Endothelial cell of umbilical vein (primary cell): ENCODE measurements around the gene SMIM26. TPM values are rescaled to one million over a fixed set of nuclear protein-coding genes. Genes with fewer than 3 reads are reported as not detected.

Source experiments
- BruUV-seq: library from RNA; stranded (reverse); fragments of 400-500 nt; replicated peaks from 2 replicates; lab custom pipeline; 2021; lab: Mats Ljungman, UMichigan
- CTCF ChIA-PET: fragments of 300-600, 350-600 bp; sonication (Branson Sonifier 250); formaldehyde crosslinking; loops from one replicate; lab custom pipeline; 2021; ENCODE audit warnings: antibody characterized with exemption, inconsistent platforms; lab: Charles Lee
- POLR2A ChIA-PET: fragments of 300-600, 350-600 bp; sonication (Branson Sonifier 250); formaldehyde crosslinking; loops from one replicate; lab custom pipeline; 2021; ENCODE audit warnings: antibody characterized with exemption, inconsistent platforms; lab: Charles Lee
- DNase-seq: peaks from one replicate; pipeline ENCODE4 v3.0.0-alpha.2; 2011; ENCODE audit warnings: low read depth, low spot score
- FAIRE-seq: peaks from 2 replicates; lab custom pipeline; 2011; peaks lifted over from hg19 to GRCh38; lab: Jason Lieb, UNC
- H2AFZ ChIP-seq: 2 replicates; pipeline ENCODE4 v1.6.0; 2012; ENCODE audit warnings: low read depth, low read length, control low read depth, inconsistent platforms
- H3K27ac ChIP-seq: 2 replicates; pipeline ENCODE4 v1.5.1; 2011; ENCODE audit warnings: low read depth, mild to moderate bottlenecking, control low read depth, low read length, moderate library complexity; ENCODE audit not compliant: insufficient read depth
- H3K27me3 ChIP-seq, 2 experiments: 2 replicates each; pipeline versions ENCODE4 v1.6.0 to v1.6.1; 2011; ENCODE audit warnings: low read length in 2 of 2, mixed read lengths in 1 of 2; ENCODE audit not compliant: control insufficient read depth in 2 of 2, insufficient read depth in 2 of 2
- H3K36me3 ChIP-seq, 2 experiments: 2 replicates in 1 of 2; 3 replicates in 1 of 2; pipeline ENCODE4 v1.5.1; 2011; ENCODE audit warnings: low read length in 2 of 2, mild to moderate bottlenecking in 1 of 2, moderate library complexity in 1 of 2; ENCODE audit not compliant: control insufficient read depth in 2 of 2, insufficient read depth in 2 of 2; ENCODE audit errors: extremely low read depth in 1 of 2
- H3K4me1 ChIP-seq: 3 replicates; pipeline ENCODE4 v1.5.1; 2011; ENCODE audit warnings: mild to moderate bottlenecking, low read length; ENCODE audit not compliant: control insufficient read depth, insufficient read depth; ENCODE audit errors: extremely low read depth
- H3K4me2 ChIP-seq: 2 replicates; pipeline ENCODE4 v1.6.1; 2011; ENCODE audit warnings: low read length, control low read depth, mixed read lengths; ENCODE audit not compliant: insufficient read depth
- H3K4me3 ChIP-seq, 3 experiments: fragments of 200-600 bp in 1 of 3; sonication (generic), shearing (Covaris generic) in 1 of 3; replicated peaks in 1 of 3; 2 replicates each; pipeline ENCODE4 v1.5.1; 2011 to 2016; ENCODE audit warnings: control low read depth in 3 of 3, low read length in 3 of 3, mild to moderate bottlenecking in 2 of 3, inconsistent platforms in 1 of 3, low read depth in 1 of 3, moderate library complexity in 1 of 3; ENCODE audit not compliant: insufficient read depth in 1 of 3
- H3K79me2 ChIP-seq: 2 replicates; pipeline ENCODE4 v1.6.0; 2012; ENCODE audit warnings: low read length, inconsistent platforms; ENCODE audit not compliant: control insufficient read depth, insufficient read depth
- H3K9ac ChIP-seq: replicated peaks from 2 replicates; pipeline ENCODE3; 2011; ENCODE audit warnings: low read length, control low read depth; ENCODE audit not compliant: insufficient read depth; ENCODE audit errors: extremely low read depth
- H3K9me1 ChIP-seq: replicated peaks from 3 replicates; pipeline ENCODE4 v1.6.0; 2011; ENCODE audit warnings: mild to moderate bottlenecking, low read length; ENCODE audit not compliant: control insufficient read depth, insufficient read depth; ENCODE audit errors: extremely low read depth
- H3K9me3 ChIP-seq: replicated peaks from 2 replicates; pipeline ENCODE4 v1.5.1; 2012; ENCODE audit warnings: low read length, inconsistent platforms; ENCODE audit not compliant: control insufficient read depth, insufficient read depth
- H4K20me1 ChIP-seq: replicated peaks from 2 replicates; pipeline ENCODE3; 2011; ENCODE audit warnings: mild to moderate bottlenecking, low read length; ENCODE audit not compliant: control insufficient read depth, insufficient read depth; ENCODE audit errors: extremely low read depth
- EZH2 ChIP-seq: IDR thresholded peaks from 2 replicates; pipeline ENCODE4 v1.6.1; 2012; ENCODE audit warnings: borderline replicate concordance, low read depth, mild to moderate bottlenecking, moderate library complexity, low read length, inconsistent platforms; ENCODE audit not compliant: severe bottlenecking
- FOS ChIP-seq: IDR thresholded peaks from 2 replicates; pipeline ENCODE4 v1.6.1; 2011; ENCODE audit warnings: mild to moderate bottlenecking, low read length, moderate library complexity, borderline replicate concordance; ENCODE audit not compliant: insufficient read depth
- GATA2 ChIP-seq: IDR thresholded peaks from 2 replicates; pipeline ENCODE4 v1.7.0; 2011; ENCODE audit warnings: low read depth, mild to moderate bottlenecking, moderate library complexity, mixed read lengths, low read length; ENCODE audit not compliant: insufficient read length, insufficient read depth
- JUN ChIP-seq: IDR thresholded peaks from 2 replicates; pipeline ENCODE4 v1.6.1; 2011; ENCODE audit warnings: borderline replicate concordance, low read depth; ENCODE audit not compliant: insufficient read length, insufficient read depth
- MYC ChIP-seq: IDR thresholded peaks from one replicate; pipeline ENCODE4 v1.6.1; 2011; ENCODE audit warnings: mild to moderate bottlenecking, low read depth, low read length
- POLR2A ChIP-seq: IDR thresholded peaks from 2 replicates; pipeline ENCODE4 v1.6.1; 2012; ENCODE audit warnings: low read depth, mild to moderate bottlenecking, control low read depth, low read length
- POLR2AphosphoS5 ChIP-seq: IDR thresholded peaks from 2 replicates; pipeline ENCODE4 v1.6.1; 2012; ENCODE audit warnings: low read depth, mild to moderate bottlenecking, control low read depth, low read length, moderate library complexity; ENCODE audit not compliant: insufficient read depth
- dilution Hi-C: fragments of 300-500 bp; cut with MboI; formaldehyde crosslinking; loops from one replicate; pipeline ENCODE4 v1.15.0; 2019; ENCODE audit warnings: low sequenced_read_pairs; ENCODE audit not compliant: extremely low pct_ligation_motif_present
- intact Hi-C: fragments of 100-400 bp; cut with micrococcal nuclease; formaldehyde crosslinking; loops from one replicate; pipeline ENCODE4 v1.10.0; 2022
- polyA plus RNA-seq, 4 experiments: library from polyadenylated mRNA; depleted of rRNA in 3 of 4; stranded (reverse) in 3 of 4; unstranded in 1 of 4; fragments of >200 nt; gene quantifications; 2 replicates each; pipeline versions ENCODE4 v1.2.1 to v1.2.3, GENCODE V29; 2011 to 2012; ENCODE audit warnings: missing spikeins in 1 of 4
- total RNA-seq: library from RNA; stranded (reverse); gene quantifications from 2 replicates; pipeline ENCODE4 v1.2.3, GENCODE V29; 2021
- TF ChIP-seq, protein P1 (sequence below): IDR thresholded peaks from 2 replicates; pipeline ENCODE4 v1.6.1; 2011; ENCODE audit not compliant: insufficient read depth, insufficient read length
- TF ChIP-seq, protein P2 (sequence below), 2 donors: IDR thresholded peaks; 1 replicate in 1 of 2; 2 replicates in 1 of 2; pipeline ENCODE4 v1.5.1; 2011; ENCODE audit warnings: low read length in 2 of 2, mild to moderate bottlenecking in 2 of 2, moderate library complexity in 2 of 2, control low read depth in 1 of 2, inconsistent platforms in 1 of 2, low read depth in 1 of 2; ENCODE audit not compliant: insufficient read depth in 1 of 2; ENCODE audit errors: extremely low read depth in 1 of 2

Gene SMIM26
- total and polyA plus RNA-seq, 2 donors (not counting 3 experiments of a cell fraction or from before 2014, with no cell fraction given): 54.1 to 92.0 TPM

DNA sequence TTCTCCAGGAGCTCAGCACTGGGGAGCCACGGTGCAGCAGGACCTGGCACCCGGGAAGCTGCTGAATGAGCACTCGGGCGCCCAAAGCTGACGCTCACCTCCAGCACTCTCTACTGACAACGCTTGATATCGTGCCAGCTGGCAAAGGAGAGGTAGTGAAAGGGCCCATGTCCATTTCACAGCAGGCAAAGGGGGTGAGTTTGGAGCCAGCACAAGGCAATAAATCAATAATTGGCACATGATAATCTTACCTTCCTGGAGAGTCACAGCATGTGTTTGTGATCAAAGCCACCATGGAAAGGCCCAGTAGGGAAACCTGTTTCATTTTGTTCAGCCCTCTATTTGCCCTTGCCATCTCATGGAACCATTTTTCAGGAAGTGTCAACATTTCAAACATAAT is 23.3 kb upstream of the SMIM26 start:
- peaks cover 16 to 26% of the 10 kb centered on the region in 2 experiments for H3K36me3 ChIP-seq
- dilution Hi-C loops: no loop called here
- POLR2A ChIA-PET: no interaction called here

More for the DNA sequence above, 23.3 kb upstream of the SMIM26 start:
- Histone ChIP-seq H3K9ac (no peak overlapping the region), H4K20me1 (no peaks in the 10 kb centered on the region), H3K4me3 (no peak overlapping the region), H3K9me1 (no peaks in the 10 kb centered on the region), H3K79me2 (no peaks in the 10 kb centered on the region), H2AFZ (no peak overlapping the region), H3K27ac (no peak overlapping the region), H3K4me1 (no peaks in the 10 kb centered on the region), H3K27me3 (no peaks in the 10 kb centered on the region), H3K9me3 (no peaks in the 10 kb centered on the region), H3K4me2 (no peak overlapping the region)
- CTCF ChIA-PET: no interaction called here
- BruUV-seq: no TSS peak
- intact Hi-C loops: no loop called here
- DNase-seq: no peak
- FAIRE-seq: no peak
- TF ChIP-seq GATA2 (no peak), JUN (no peak), EZH2 (no peak), FOS (no peak), POLR2A (no peak), MYC (no peak), POLR2AphosphoS5 (no peak)
- TF ChIP-seq, protein P1, sequence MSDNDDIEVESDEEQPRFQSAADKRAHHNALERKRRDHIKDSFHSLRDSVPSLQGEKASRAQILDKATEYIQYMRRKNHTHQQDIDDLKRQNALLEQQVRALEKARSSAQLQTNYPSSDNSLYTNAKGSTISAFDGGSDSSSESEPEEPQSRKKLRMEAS: no peak
- TF ChIP-seq, protein P2, sequence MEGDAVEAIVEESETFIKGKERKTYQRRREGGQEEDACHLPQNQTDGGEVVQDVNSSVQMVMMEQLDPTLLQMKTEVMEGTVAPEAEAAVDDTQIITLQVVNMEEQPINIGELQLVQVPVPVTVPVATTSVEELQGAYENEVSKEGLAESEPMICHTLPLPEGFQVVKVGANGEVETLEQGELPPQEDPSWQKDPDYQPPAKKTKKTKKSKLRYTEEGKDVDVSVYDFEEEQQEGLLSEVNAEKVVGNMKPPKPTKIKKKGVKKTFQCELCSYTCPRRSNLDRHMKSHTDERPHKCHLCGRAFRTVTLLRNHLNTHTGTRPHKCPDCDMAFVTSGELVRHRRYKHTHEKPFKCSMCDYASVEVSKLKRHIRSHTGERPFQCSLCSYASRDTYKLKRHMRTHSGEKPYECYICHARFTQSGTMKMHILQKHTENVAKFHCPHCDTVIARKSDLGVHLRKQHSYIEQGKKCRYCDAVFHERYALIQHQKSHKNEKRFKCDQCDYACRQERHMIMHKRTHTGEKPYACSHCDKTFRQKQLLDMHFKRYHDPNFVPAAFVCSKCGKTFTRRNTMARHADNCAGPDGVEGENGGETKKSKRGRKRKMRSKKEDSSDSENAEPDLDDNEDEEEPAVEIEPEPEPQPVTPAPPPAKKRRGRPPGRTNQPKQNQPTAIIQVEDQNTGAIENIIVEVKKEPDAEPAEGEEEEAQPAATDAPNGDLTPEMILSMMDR (IDR thresholded peaks at IDR 0.05; ENCODE audit: extremely low read depth in 1 of 2, insufficient read depth in 1 of 2, low read depth in 1 of 2, low read length in 2 of 2): no peak
